Renal cortical epithelial cell (primary cell): ENCODE measurements around the gene GZF1. TPM values are rescaled to one million over a fixed set of nuclear protein-coding genes. Genes with fewer than 3 reads are reported as not detected.
A peak's percentile ranks its signal among the peaks of the same experiment; 100 is the strongest.

Source experiments
- DNase-seq: peaks from one replicate; pipeline ENCODE4 v3.0.0-alpha.2; 2011; ENCODE audit warnings: low read depth
- total RNA-seq: library from RNA; depleted of rRNA; stranded (reverse); fragments of >200 nt; gene quantifications from 2 replicates; pipeline ENCODE4 v1.2.3, GENCODE V29; 2014

Gene GZF1
- total RNA-seq, 1 donor from 2014 or later, result 20.0 TPM

GRCh38 chr20:23369072-23369823 is 7.3 kb downstream of the GZF1 start:
- no peak for DNase-seq

- DNase-seq, result no peak
These were observed 8.3 kb downstream of the GZF1 start for GRCh38 chr20:23370274-23370673.

- DNase-seq, result no peak
These were observed 8.9 kb downstream of the GZF1 start for GRCh38 chr20:23370873-23371272.

GRCh38 chr20:23371496-23371895 is 9.5 kb downstream of the GZF1 start:
- DNase-seq, result no peak

GRCh38 chr20:23374441-23374840 is 12.5 kb downstream of the GZF1 start:
- peak; percentile 16 for DNase-seq

GRCh38 chr20:23375827-23376226 is 13.8 kb downstream of the GZF1 start:
- DNase-seq, result no peak

- no peak for DNase-seq
These were observed 17.8 kb downstream of the GZF1 start for GRCh38 chr20:23379772-23380171.

- DNase-seq, result no peak
These were observed 19.9 kb downstream of the GZF1 start for GRCh38 chr20:23381876-23382275.

- DNase-seq, result no peak
These were observed 24.5 kb downstream of the GZF1 start for GRCh38 chr20:23386304-23387117.

- DNase-seq, result no peak
These were observed 25.1 kb downstream of the GZF1 start for GRCh38 chr20:23387118-23387443.

GRCh38 chr20:23390091-23390774 is 28.3 kb downstream of the GZF1 start:
- no peak for DNase-seq

- DNase-seq, result no peak
These were observed 29.8 kb downstream of the GZF1 start for GRCh38 chr20:23391707-23392310.

- DNase-seq, result no peak
These were observed 32.2 kb downstream of the GZF1 start for GRCh38 chr20:23393996-23394775.

GRCh38 chr20:23396950-23397627 is 35.1 kb downstream of the GZF1 start:
- no peak for DNase-seq

- DNase-seq, result peak; percentile 71
These were observed 36.0 kb downstream of the GZF1 start for GRCh38 chr20:23397961-23398360.

GRCh38 chr20:23399568-23400241 is 37.7 kb downstream of the GZF1 start:
- DNase-seq, result peak; percentile 26

GRCh38 chr20:23401051-23401450 is 39.1 kb downstream of the GZF1 start:
- DNase-seq, result no peak

GRCh38 chr20:23403751-23404150 is 41.8 kb downstream of the GZF1 start:
- no peak for DNase-seq

- peak; percentile 45 for DNase-seq
These were observed 42.2 kb downstream of the GZF1 start for GRCh38 chr20:23404196-23404595.

- no peak for DNase-seq
These were observed 44.9 kb downstream of the GZF1 start for GRCh38 chr20:23406880-23407279.
